ENCODE measurements around the gene SRGAP1.

DNA sequence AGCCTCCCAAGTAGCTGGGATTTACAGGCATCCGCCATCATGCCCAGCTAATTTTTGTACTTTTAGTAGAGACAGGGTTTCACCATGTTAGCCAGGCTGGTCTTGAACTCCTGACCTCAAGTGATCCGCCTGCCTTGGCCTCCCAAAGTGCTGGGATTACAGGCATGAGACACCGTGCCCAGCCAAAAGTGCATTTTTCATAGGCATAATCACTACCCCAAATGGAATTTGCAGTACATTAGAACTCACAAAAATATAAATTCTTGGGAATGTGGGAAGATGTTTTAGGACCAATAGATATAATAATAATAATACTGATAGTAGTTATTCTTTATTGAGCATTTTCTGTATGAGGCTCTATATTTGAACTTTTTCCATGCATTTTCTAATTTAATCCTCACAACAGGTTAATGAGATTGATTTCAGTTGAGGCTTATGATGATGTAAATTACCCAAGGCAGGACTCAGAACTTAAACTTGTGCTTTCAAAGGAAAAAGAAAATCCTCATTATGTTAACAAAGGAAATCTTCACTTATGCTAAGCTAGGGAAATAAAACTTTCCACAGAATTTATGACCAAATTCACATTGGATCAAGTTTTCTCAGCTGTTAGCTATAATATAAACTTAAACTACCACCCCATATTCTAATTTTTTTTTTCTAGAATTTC lies 121.6 kb downstream of the SRGAP1 start:
- TF ChIP-seq, protein P1, sequence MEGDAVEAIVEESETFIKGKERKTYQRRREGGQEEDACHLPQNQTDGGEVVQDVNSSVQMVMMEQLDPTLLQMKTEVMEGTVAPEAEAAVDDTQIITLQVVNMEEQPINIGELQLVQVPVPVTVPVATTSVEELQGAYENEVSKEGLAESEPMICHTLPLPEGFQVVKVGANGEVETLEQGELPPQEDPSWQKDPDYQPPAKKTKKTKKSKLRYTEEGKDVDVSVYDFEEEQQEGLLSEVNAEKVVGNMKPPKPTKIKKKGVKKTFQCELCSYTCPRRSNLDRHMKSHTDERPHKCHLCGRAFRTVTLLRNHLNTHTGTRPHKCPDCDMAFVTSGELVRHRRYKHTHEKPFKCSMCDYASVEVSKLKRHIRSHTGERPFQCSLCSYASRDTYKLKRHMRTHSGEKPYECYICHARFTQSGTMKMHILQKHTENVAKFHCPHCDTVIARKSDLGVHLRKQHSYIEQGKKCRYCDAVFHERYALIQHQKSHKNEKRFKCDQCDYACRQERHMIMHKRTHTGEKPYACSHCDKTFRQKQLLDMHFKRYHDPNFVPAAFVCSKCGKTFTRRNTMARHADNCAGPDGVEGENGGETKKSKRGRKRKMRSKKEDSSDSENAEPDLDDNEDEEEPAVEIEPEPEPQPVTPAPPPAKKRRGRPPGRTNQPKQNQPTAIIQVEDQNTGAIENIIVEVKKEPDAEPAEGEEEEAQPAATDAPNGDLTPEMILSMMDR (IDR thresholded peaks at IDR 0.05; ENCODE audit: poor library complexity): no peak
- TF ChIP-seq EZH2phosphoT487 (IDR thresholded peaks at IDR 0.05; ENCODE audit: low read depth, severe bottlenecking, unreplicated experiment): no peak
